Cardiac fibroblast (primary cell): ENCODE data around the gene CELF2.
A peak's percentile ranks its signal among the peaks of the same experiment; 100 is the strongest.

ENCODE experiments used
- DNase-seq, 2 donors: peaks; one replicate each; pipeline versions ENCODE4 v3.0.0 to v3.0.0-alpha.2; 2010; ENCODE audit warnings: low read depth in 2 of 2
- H3K4me3 ChIP-seq, 2 donors: replicated peaks in 1 of 2; 1 replicate in 1 of 2; 2 replicates in 1 of 2; pipeline ENCODE4 v1.5.1; 2011; ENCODE audit warnings: low read depth in 2 of 2, low read length in 2 of 2, mild to moderate bottlenecking in 2 of 2, moderate library complexity in 1 of 2
- TF ChIP-seq, protein P1 (sequence below): IDR thresholded peaks from one replicate; pipeline ENCODE4 v1.5.1; 2011; ENCODE audit warnings: low read depth, mild to moderate bottlenecking, low read length, inconsistent platforms

Gene CELF2

DNA sequence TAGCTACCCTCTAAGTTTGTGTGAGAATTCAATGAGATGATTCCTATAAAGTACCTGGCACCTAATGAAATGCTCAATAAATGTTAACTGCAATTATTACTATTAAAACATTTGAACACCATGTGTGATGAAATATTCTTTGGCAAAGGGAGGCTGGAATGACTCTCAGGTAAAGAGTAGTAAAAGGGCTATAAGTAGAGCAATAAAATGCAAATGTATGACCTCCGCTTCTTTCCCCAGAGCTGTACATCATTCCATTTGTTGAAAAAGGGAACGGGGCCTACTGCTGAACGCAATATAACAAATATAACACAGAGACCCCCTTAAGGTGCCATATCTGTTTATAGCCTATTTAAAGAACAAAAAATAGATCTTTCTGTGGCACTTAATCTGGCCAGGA lies 27.8 kb downstream of the CELF2 start:
- no peak overlapping the region for H3K4me3 ChIP-seq
- DNase-seq, result no peak
- TF ChIP-seq, protein P1, sequence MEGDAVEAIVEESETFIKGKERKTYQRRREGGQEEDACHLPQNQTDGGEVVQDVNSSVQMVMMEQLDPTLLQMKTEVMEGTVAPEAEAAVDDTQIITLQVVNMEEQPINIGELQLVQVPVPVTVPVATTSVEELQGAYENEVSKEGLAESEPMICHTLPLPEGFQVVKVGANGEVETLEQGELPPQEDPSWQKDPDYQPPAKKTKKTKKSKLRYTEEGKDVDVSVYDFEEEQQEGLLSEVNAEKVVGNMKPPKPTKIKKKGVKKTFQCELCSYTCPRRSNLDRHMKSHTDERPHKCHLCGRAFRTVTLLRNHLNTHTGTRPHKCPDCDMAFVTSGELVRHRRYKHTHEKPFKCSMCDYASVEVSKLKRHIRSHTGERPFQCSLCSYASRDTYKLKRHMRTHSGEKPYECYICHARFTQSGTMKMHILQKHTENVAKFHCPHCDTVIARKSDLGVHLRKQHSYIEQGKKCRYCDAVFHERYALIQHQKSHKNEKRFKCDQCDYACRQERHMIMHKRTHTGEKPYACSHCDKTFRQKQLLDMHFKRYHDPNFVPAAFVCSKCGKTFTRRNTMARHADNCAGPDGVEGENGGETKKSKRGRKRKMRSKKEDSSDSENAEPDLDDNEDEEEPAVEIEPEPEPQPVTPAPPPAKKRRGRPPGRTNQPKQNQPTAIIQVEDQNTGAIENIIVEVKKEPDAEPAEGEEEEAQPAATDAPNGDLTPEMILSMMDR, result no peak

GRCh38 chr10:11045995-11046775 lies 28.5 kb downstream of the CELF2 start:
- TF ChIP-seq, protein P1, result no peak
- DNase-seq, result peak in 1 of 2 donors; percentile 18
- H3K4me3 ChIP-seq, result no peak overlapping the region

DNA sequence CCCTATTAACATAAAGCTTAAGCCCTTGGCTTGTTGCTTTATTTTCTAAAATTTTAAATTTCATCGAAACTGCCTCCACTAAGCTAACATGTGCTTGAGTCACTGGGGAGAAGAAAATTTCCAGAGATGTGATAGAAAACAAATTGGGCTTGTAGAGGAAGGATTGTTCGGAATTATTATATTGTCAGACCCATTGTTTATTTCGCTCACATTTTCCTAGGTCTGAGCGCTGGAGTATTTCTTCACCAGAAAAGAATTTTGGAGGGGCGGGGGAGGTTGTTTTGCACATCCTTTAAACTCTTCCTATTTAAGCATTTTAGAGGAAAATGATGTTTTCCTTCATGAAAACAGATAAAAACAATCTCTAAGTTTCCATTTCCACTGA lies 29.1 kb downstream of the CELF2 start:
- TF ChIP-seq, protein P1, result no peak
- peak in 1 of 2 donors; percentile 20 for DNase-seq
- no peak overlapping the region for H3K4me3 ChIP-seq

- TF ChIP-seq, protein P1, result no peak
- no peak for DNase-seq
Observed at GRCh38 chr10:11048707-11049278, 31.1 kb downstream of the CELF2 start.

GRCh38 chr10:11049806-11050205 lies 32.1 kb downstream of the CELF2 start:
- TF ChIP-seq, protein P1, result no peak
- no peak for DNase-seq
- no peak overlapping the region for H3K4me3 ChIP-seq

More at GRCh38 chr10:11048707-11049278, 31.1 kb downstream of the CELF2 start:
- no peak overlapping the region for H3K4me3 ChIP-seq

- TF ChIP-seq, protein P1, result no peak
- DNase-seq, result no peak
- no peak overlapping the region for H3K4me3 ChIP-seq
Observed at GRCh38 chr10:11050301-11051287, 32.9 kb downstream of the CELF2 start.
